Cardiac muscle cell (in vitro differentiated cells and primary cell): Measurements from ENCODE around the gene RAB3C. TPM values are rescaled to one million over a fixed set of nuclear protein-coding genes. Genes with fewer than 3 reads are reported as not detected.
A peak's percentile ranks its signal among the peaks of the same experiment; 100 is the strongest.

Experiments used
- DNase-seq, 2 donors: peaks; one replicate each; pipeline versions ENCODE4 v3.0.0 to v3.0.0-alpha.2; 2010 to 2017; ENCODE audit warnings: low read depth in 1 of 2, low spot score in 1 of 2
- H3K27ac ChIP-seq: fragments of 200-600 bp; sonication (generic); 2 replicates; pipeline ENCODE4 v1.5.1; 2016
- H3K27me3 ChIP-seq: fragments of 200-600 bp; sonication (generic); 2 replicates; pipeline ENCODE4 v1.6.0; 2016; ENCODE audit warnings: control low read depth
- H3K36me3 ChIP-seq: fragments of 200-600 bp; sonication (generic); 2 replicates; pipeline ENCODE4 v1.5.1; 2016; ENCODE audit warnings: control low read depth
- H3K4me1 ChIP-seq: fragments of 200-600 bp; sonication (generic); 2 replicates; pipeline ENCODE4 v1.8.1; 2017; ENCODE audit warnings: low read depth, mild to moderate bottlenecking, mixed run types
- H3K4me3 ChIP-seq: fragments of 200-600 bp; sonication (generic); 2 replicates; pipeline ENCODE4 v1.5.1; 2016; ENCODE audit warnings: mild to moderate bottlenecking
- H3K9me3 ChIP-seq: fragments of 200-600 bp; sonication (generic); 2 replicates; pipeline ENCODE4 v1.5.1; 2017; ENCODE audit warnings: low read depth, mild to moderate bottlenecking, control low read depth
- CTCF ChIP-seq: IDR thresholded peaks from 2 replicates; pipeline ENCODE4 v1.5.1; 2012; ENCODE audit warnings: low read depth, mild to moderate bottlenecking, low read length
- polyA plus RNA-seq: library from polyadenylated mRNA; unstranded; fragments of >200 nt; fragmentation: Nextera tagmentation; extraction: Ambion mirVana; gene quantifications from 2 replicates; pipeline ENCODE4 v1.2.1, GENCODE V29; 2016
- total RNA-seq: library from RNA; depleted of rRNA; stranded (reverse); fragments of >200 nt; gene quantifications from 2 replicates; pipeline ENCODE4 v1.2.3, GENCODE V29; 2016

Gene RAB3C
- total and polyA plus RNA-seq, 2 experiments from 2014 or later = 0.69 to 1.1 TPM

GRCh38 chr5:58778888-58779287 lies 196.0 kb downstream of the RAB3C start:
- peak in 1 of 2 donors; percentile 17 for DNase-seq
- Histone ChIP-seq H3K4me1 (no peaks in the 10 kb centered on the region), H3K36me3 (no peaks in the 10 kb centered on the region), H3K27ac (no peak overlapping the region), H3K27me3 (no peaks in the 10 kb centered on the region), H3K4me3 (no peak overlapping the region), H3K9me3 (no peaks in the 10 kb centered on the region)
- TF ChIP-seq CTCF = no peak

GRCh38 chr5:58786035-58786434 lies 203.2 kb downstream of the RAB3C start:
- TF ChIP-seq CTCF = no peak
- no peaks in the 10 kb centered on the region for H3K9me3 ChIP-seq
- DNase-seq = no peak
- peaks cover 3% of the 10 kb centered on the region for H3K4me1 ChIP-seq
- no peaks in the 10 kb centered on the region for H3K36me3 ChIP-seq
- H3K4me3 ChIP-seq = no peak overlapping the region
- H3K27me3 ChIP-seq = no peaks in the 10 kb centered on the region
- H3K27ac ChIP-seq = no peak overlapping the region

GRCh38 chr5:58786711-58787303 lies 203.9 kb downstream of the RAB3C start:
- H3K27me3 ChIP-seq = no peaks in the 10 kb centered on the region
- TF ChIP-seq CTCF = no peak
- H3K27ac ChIP-seq = no peak overlapping the region
- no peaks in the 10 kb centered on the region for H3K9me3 ChIP-seq
- H3K36me3 ChIP-seq = no peaks in the 10 kb centered on the region
- DNase-seq = no peak
- H3K4me1 ChIP-seq = peaks cover 3% of the 10 kb centered on the region
- H3K4me3 ChIP-seq = no peak overlapping the region

GRCh38 chr5:58787987-58788386 lies 205.1 kb downstream of the RAB3C start:
- TF ChIP-seq CTCF = no peak

GRCh38 chr5:58793888-58794657 lies 211.2 kb downstream of the RAB3C start:
- Histone ChIP-seq H3K27ac (no peak overlapping the region), H3K4me3 (no peak overlapping the region), H3K27me3 (no peaks in the 10 kb centered on the region), H3K4me1 (no peaks in the 10 kb centered on the region), H3K36me3 (no peaks in the 10 kb centered on the region), H3K9me3 (no peaks in the 10 kb centered on the region)
- no peak for DNase-seq
- no peak for TF ChIP-seq CTCF

More at GRCh38 chr5:58787987-58788386, 205.1 kb downstream of the RAB3C start:
- no peaks in the 10 kb centered on the region for H3K36me3 ChIP-seq
- no peaks in the 10 kb centered on the region for H3K9me3 ChIP-seq
- peak in 1 of 2 donors; percentile 24 for DNase-seq
- no peaks in the 10 kb centered on the region for H3K27me3 ChIP-seq
- no peak overlapping the region for H3K4me3 ChIP-seq
- peaks cover 3% of the 10 kb centered on the region for H3K4me1 ChIP-seq
- no peak overlapping the region for H3K27ac ChIP-seq
